ENCODE measurements around the gene VAC14.

Gene VAC14

DNA sequence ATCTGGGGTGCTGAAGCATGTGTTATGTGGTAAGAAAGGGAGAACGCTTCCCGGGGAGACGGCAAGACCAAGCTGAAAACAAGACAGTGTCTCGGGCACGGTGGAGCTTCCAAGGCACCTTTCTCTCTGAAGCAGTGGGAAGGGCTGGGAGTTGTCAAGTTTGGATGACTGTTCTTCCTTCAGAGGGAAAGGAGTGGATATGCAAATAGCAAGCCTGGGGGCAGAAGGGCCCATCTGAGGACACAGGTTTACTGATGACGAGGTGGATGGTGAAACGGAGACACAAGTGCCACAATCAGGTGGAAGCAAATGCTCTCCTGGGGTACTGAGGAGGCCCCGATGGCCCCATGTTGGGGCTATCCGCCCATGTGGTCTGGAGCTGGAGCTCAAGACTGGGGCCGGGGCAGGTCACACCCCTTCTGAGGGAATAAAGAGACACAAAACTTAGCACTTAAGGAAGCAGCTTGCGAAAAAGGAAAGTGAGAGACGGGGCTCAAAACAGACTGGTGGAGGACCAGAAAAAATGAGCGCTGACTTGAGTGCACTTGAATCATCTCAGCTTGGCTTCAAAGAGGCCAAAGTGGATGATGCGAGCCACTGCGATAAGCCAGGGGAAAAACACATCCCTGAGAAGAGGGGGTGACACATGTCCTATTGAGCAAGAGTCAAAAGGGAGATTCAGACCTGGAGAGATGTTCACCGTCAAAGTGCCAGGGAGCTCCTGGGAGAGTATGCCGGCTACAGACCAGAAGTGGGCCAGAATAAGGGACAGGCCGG lies 80.3 kb downstream of the VAC14 start:
- 90% methylated on average over 18 of the region's 18 CpGs for WGBS
- H3K27me3 ChIP-seq (ENCODE audit: insufficient read depth, low read length) = no peaks in the 10 kb centered on the region
- no peak overlapping the region for H3K9ac ChIP-seq (ENCODE audit: low read depth, low read length)
- peaks cover 6% of the 10 kb centered on the region for H3K4me1 ChIP-seq (ENCODE audit: insufficient read depth, low read length)
- peaks cover 9% of the 10 kb centered on the region; the same call in 1 of the 2 replicates for H3K36me3 ChIP-seq (ENCODE audit: insufficient read depth, low read length)
- no peaks in the 10 kb centered on the region for H3K9me3 ChIP-seq (ENCODE audit: insufficient read depth, low read depth, low read length)
- H3K4me3 ChIP-seq (ENCODE audit: low read length) = no peak overlapping the region
- H3K27ac ChIP-seq (ENCODE audit: low read depth, low read length) = no peak overlapping the region

DNA sequence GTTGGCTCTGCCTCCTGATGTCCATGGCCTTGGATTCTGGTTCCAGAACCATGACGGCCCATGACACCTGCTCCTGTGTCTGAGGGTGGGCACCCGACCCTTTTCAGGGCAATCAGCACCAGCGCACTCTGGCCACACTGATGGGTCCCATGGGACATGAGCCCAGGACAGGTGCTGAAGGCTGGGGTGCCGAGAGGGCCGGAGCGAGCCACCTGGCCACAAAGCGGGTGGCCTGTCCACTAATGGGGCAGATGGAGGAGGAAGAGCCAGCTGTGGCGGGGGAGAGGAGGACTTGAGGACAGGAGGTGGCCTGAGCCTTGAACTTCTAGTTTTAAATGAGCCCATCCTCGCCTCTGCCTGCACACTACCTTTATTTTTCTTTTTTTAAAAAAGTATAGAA lies 83.9 kb downstream of the VAC14 start:
- Histone ChIP-seq H3K4me3 (ENCODE audit: low read length) (no peak overlapping the region), H3K4me1 (ENCODE audit: insufficient read depth, low read length) (peaks cover 34% of the 10 kb centered on the region), H3K36me3 (ENCODE audit: insufficient read depth, low read length) (peaks cover 9% of the 10 kb centered on the region; the same call in 1 of the 2 replicates), H3K27ac (ENCODE audit: low read depth, low read length) (no peak overlapping the region), H3K9me3 (ENCODE audit: insufficient read depth, low read depth, low read length) (no peaks in the 10 kb centered on the region), H3K27me3 (ENCODE audit: insufficient read depth, low read length) (no peaks in the 10 kb centered on the region), H3K9ac (ENCODE audit: low read depth, low read length) (no peak overlapping the region)
- WGBS = 96% methylated on average over 8 of the region's 9 CpGs

DNA sequence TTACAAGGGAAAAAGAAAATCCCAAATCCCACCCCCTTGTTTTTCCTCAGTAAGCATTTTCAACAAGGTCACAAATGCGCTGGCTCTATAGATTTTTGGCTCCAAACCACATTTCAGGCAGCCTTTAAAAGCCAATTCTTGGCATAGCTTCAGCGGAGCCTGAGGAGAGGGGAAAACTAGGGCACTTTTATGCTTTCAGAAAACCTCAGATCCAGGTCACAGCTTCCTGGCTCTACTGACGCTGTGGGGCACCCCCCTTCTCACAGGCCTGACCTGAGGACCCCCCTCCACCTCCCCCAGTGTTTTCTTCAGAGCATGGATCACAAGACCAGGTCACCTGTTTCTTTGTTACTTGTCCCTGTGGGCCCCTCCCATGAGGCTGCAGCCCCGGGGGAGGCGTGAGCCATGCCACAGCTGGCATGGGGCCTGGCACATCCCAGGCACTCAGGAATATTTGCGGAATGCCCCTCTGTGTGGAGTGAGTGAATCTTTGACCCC lies 85.0 kb downstream of the VAC14 start:
- H3K4me1 ChIP-seq (ENCODE audit: insufficient read depth, low read length) = peaks cover 40% of the 10 kb centered on the region
- no peak overlapping the region for H3K9ac ChIP-seq (ENCODE audit: low read depth, low read length)
- peak overlapping the region; percentile 21; the same call in 1 of the 2 replicates for H3K27ac ChIP-seq (ENCODE audit: low read depth, low read length)
- 89% methylated on average over 6 of the region's 6 CpGs for WGBS
- no peaks in the 10 kb centered on the region for H3K27me3 ChIP-seq (ENCODE audit: insufficient read depth, low read length)
- H3K4me3 ChIP-seq (ENCODE audit: low read length) = no peak overlapping the region
- no peaks in the 10 kb centered on the region for H3K9me3 ChIP-seq (ENCODE audit: insufficient read depth, low read depth, low read length)
- H3K36me3 ChIP-seq (ENCODE audit: insufficient read depth, low read length) = peaks cover 9% of the 10 kb centered on the region; the same call in 1 of the 2 replicates

DNA sequence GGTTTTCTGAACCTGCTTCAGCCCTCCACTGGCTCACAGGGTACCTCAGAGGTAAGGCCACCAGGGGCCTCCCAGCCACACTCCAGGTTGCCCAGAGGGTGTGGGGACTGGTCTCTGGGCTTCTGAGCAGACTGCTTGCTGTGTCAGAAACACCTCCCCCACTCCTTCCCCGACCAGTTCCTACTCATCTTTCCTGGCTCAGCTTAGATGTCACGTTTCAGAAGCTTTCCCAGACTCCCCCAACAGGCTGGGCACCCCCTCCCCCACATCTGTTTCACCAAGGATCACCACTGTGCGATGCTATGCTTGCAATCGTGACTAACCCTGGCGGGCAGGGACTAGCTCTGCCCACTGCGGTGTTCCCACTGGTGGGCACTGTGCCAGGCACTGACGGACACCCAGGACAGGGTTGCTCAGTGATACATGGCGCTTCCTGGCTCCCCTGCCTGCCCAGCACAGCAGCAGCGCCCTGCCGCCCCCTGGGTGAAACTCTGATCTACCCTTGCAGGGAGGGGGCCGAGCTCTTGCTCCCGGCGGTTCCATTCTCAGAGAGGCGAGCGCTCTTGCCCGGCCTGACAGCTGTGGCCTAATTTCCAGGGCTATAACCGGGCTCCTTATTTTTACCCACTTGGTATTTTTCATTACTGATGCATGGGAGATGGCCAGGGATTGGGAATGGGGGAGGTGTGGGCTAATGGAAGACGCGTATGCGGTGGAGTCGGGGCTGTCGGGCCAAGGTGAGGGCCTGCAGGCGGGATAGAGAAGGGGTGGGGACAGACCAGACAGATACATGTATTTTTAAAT lies 85.7 kb downstream of the VAC14 start:
- H3K36me3 ChIP-seq (ENCODE audit: insufficient read depth, low read length) = peaks cover 6% of the 10 kb centered on the region; the same call in 1 of the 2 replicates
- no peaks in the 10 kb centered on the region for H3K27me3 ChIP-seq (ENCODE audit: insufficient read depth, low read length)
- 0 out of 2 replicates have a peak overlapping the region, but pooled peaks have one; percentile 9 for H3K9ac ChIP-seq (ENCODE audit: low read depth, low read length)
- H3K9me3 ChIP-seq (ENCODE audit: insufficient read depth, low read depth, low read length) = no peaks in the 10 kb centered on the region
- 73% methylated on average over 23 of the region's 23 CpGs for WGBS
- H3K4me3 ChIP-seq (ENCODE audit: low read length) = no peak overlapping the region
- no peak overlapping the region for H3K27ac ChIP-seq (ENCODE audit: low read depth, low read length)
- H3K4me1 ChIP-seq (ENCODE audit: insufficient read depth, low read length) = peaks cover 40% of the 10 kb centered on the region

DNA sequence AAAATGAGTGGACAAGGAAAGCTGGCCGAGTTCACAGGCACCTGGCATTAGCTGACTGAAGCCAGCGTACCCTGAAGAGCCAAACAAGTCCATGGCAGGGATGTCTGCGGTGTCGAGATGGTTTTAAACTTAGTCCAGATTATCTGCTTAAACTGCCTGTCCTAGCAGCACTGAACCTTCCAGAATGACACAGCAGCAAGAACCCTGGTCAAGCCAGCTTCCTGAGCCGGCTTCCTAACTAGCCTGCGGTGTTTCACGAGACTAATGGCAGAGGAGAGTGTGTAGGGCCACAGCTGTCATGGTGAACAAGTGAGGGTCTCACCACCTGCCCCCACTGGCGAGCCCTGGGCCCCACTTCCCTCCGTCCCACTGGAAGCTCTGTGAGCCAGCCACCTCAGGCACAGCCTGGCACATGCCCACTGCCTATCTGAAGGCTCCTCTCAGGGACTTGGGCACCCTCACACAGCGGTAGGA lies 86.3 kb downstream of the VAC14 start:
- Histone ChIP-seq H3K27me3 (ENCODE audit: insufficient read depth, low read length) (no peaks in the 10 kb centered on the region), H3K4me1 (ENCODE audit: insufficient read depth, low read length) (peaks cover 40% of the 10 kb centered on the region), H3K9me3 (ENCODE audit: insufficient read depth, low read depth, low read length) (no peaks in the 10 kb centered on the region), H3K4me3 (ENCODE audit: low read length) (no peak overlapping the region), H3K27ac (ENCODE audit: low read depth, low read length) (peak overlapping the region; percentile 35; the same call in 1 of the 2 replicates), H3K36me3 (ENCODE audit: insufficient read depth, low read length) (0 out of 2 replicates have a peak, but pooled peaks cover under 1% of the 10 kb centered on the region), H3K9ac (ENCODE audit: low read depth, low read length) (0 out of 2 replicates have a peak overlapping the region, but pooled peaks have one; percentile 9)
- 91% methylated on average over 10 of the region's 10 CpGs for WGBS

DNA sequence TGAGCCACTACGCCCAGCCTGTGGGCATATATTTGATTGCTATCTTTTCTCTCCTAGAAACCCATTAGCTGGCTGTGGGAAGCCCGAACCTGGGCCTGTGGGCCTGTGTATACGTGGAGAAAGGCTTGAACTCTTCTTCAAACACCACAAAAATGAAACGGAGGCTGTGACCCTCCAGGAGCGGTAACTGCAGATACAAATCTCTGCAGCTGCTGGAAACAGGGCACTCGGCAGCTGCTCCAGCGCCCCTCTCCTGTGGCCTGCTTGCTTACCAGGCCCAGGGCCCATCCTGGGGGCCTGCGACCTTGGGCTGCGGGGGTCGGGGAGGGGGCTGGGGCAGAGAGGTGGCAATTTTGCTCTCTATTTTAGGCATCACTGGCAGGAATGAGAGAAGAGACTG lies 87.1 kb downstream of the VAC14 start:
- Histone ChIP-seq H3K36me3 (ENCODE audit: insufficient read depth, low read length) (no peaks in the 10 kb centered on the region), H3K27me3 (ENCODE audit: insufficient read depth, low read length) (no peaks in the 10 kb centered on the region), H3K4me1 (ENCODE audit: insufficient read depth, low read length) (peaks cover 41% of the 10 kb centered on the region), H3K27ac (ENCODE audit: low read depth, low read length) (no peak overlapping the region), H3K4me3 (ENCODE audit: low read length) (no peak overlapping the region), H3K9me3 (ENCODE audit: insufficient read depth, low read depth, low read length) (no peaks in the 10 kb centered on the region), H3K9ac (ENCODE audit: low read depth, low read length) (no peak overlapping the region)
- WGBS = 94% methylated on average over 10 of the region's 10 CpGs

DNA sequence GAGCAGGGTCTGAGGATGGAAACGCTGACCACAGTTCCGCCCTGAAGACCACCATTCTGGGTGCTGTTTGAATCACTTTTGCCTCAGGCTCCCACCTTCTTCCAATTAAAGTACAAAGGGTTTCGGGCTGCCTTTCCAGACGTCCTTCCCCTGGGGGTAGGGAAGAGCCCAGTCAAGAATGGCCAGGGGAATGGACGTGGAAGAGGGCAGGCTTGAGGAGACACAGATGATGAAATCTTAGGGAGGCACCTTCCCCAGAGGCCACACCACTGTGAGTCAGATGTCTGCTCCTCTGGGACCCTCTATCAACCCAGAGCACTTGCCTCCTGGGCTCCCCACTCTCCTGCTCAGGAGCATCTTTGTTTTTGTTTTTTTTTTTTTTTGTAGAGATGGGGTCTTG lies 87.6 kb downstream of the VAC14 start:
- Histone ChIP-seq H3K27me3 (ENCODE audit: insufficient read depth, low read length) (no peaks in the 10 kb centered on the region), H3K9me3 (ENCODE audit: insufficient read depth, low read depth, low read length) (no peaks in the 10 kb centered on the region), H3K27ac (ENCODE audit: low read depth, low read length) (peak overlapping the region; percentile 32; the same call in 1 of the 2 replicates), H3K36me3 (ENCODE audit: insufficient read depth, low read length) (no peaks in the 10 kb centered on the region), H3K9ac (ENCODE audit: low read depth, low read length) (no peak overlapping the region), H3K4me3 (ENCODE audit: low read length) (no peak overlapping the region), H3K4me1 (ENCODE audit: insufficient read depth, low read length) (peaks cover 46% of the 10 kb centered on the region)
- 67% methylated on average over 5 of the region's 5 CpGs for WGBS

DNA sequence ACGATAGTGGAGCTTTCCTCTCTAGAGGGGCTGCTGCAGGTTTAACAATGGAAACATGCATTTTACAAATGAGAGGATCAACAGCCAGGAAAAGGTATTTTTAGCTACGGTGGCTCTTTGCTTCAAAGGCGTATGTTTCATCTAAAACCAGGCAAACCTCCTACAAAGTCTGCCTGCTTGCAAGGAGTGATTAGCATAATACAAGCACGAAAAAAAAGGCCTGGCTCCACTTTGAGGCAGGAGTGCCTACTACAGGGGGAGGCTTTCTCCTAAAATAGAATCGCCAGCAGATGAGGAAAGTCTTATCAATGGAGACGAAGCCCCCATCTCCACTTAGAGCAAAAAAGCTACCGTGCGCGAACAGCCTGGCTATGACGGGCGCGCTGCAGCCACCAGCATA lies 88.0 kb downstream of the VAC14 start:
- no peaks in the 10 kb centered on the region for H3K9me3 ChIP-seq (ENCODE audit: insufficient read depth, low read depth, low read length)
- no peak overlapping the region for H3K9ac ChIP-seq (ENCODE audit: low read depth, low read length)
- no peaks in the 10 kb centered on the region for H3K36me3 ChIP-seq (ENCODE audit: insufficient read depth, low read length)
- H3K4me1 ChIP-seq (ENCODE audit: insufficient read depth, low read length) = peaks cover 47% of the 10 kb centered on the region
- peak overlapping the region; percentile 32; the same call in 1 of the 2 replicates for H3K27ac ChIP-seq (ENCODE audit: low read depth, low read length)
- no peak overlapping the region for H3K4me3 ChIP-seq (ENCODE audit: low read length)
- no peaks in the 10 kb centered on the region for H3K27me3 ChIP-seq (ENCODE audit: insufficient read depth, low read length)
- 64% methylated on average over 12 of the region's 12 CpGs for WGBS

DNA sequence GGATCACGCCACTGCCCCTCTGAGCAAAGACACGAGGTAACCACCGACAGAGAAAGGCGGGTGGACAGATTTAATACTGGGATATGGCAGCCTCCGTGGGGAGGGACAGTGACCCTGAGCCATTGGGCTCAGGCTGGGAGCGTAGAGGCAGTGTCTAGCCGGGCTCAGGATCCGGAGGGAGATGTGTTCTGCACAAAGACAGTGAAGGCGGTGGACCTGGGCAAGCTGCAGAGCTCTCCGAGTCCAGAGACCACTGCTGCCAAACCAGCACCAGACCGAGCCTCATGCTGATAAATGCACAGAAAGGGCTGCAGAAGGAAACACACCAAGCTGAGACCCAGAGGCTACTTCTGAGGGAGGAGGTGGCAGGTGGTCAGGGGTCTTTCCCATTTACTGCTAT lies 88.6 kb downstream of the VAC14 start:
- 86% methylated on average over 11 of the region's 11 CpGs for WGBS

DNA sequence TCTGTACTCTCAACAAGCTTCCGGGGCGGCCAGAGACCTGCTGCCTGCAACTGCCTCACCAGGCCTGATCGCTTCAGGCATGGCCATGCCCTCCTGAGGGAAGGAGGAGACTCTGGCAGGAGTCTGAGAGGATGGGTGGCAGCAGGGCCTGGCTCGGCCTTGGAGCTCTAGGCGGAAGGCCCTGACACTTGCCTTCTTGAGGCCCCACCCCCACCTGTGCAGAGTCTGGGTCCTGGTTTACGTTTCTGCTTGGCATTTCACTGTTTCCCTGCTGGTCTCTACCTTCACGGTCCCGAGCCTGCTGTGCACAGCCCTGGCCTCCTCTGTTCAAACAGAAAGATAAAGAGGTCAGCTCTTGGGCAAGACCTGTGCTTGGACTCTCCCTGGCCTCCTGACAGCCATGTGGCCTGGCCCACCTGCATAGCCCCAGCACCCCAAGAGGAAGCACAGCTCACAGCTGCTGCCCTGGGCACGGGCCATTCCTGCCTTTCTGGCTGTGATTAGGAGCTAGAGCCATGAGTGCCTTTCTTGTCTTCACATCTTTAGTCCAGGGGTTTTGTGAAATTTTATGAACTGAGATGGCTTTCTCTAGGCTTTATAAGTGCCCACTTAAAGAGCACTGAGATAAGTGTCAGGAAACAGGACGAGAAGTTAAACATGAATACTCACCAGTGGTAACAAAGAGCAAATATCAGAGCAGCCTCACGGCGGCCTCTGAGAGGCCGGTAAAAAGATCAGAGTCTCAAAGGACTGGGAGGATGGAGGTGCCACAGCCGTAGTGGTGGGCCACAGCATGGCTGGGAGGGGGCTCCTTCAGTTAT lies 89.5 kb downstream of the VAC14 start:
- Histone ChIP-seq H3K36me3 (ENCODE audit: insufficient read depth, low read length) (no peaks in the 10 kb centered on the region), H3K27me3 (ENCODE audit: insufficient read depth, low read length) (no peaks in the 10 kb centered on the region), H3K27ac (ENCODE audit: low read depth, low read length) (no peak overlapping the region), H3K9me3 (ENCODE audit: insufficient read depth, low read depth, low read length) (no peaks in the 10 kb centered on the region), H3K4me3 (ENCODE audit: low read length) (no peak overlapping the region), H3K9ac (ENCODE audit: low read depth, low read length) (no peak overlapping the region), H3K4me1 (ENCODE audit: insufficient read depth, low read length) (peaks cover 47% of the 10 kb centered on the region)
- 89% methylated on average over 14 of the region's 14 CpGs for WGBS

More for the DNA sequence above, 88.6 kb downstream of the VAC14 start:
- Histone ChIP-seq H3K27ac (ENCODE audit: low read depth, low read length) (no peak overlapping the region), H3K9me3 (ENCODE audit: insufficient read depth, low read depth, low read length) (no peaks in the 10 kb centered on the region), H3K4me3 (ENCODE audit: low read length) (no peak overlapping the region), H3K9ac (ENCODE audit: low read depth, low read length) (no peak overlapping the region), H3K36me3 (ENCODE audit: insufficient read depth, low read length) (no peaks in the 10 kb centered on the region), H3K4me1 (ENCODE audit: insufficient read depth, low read length) (peaks cover 47% of the 10 kb centered on the region), H3K27me3 (ENCODE audit: insufficient read depth, low read length) (no peaks in the 10 kb centered on the region)
